Fibroblast of lung (primary cell): Measurements from ENCODE around the gene MTHFD2L.

Experiments used
- EZH2 ChIP-seq: IDR thresholded peaks from 2 replicates; pipeline ENCODE4 v1.5.1; 2012; ENCODE audit warnings: low read length, control low read depth, mild to moderate bottlenecking; ENCODE audit errors: missing control alignments
- TF ChIP-seq, protein P1 (sequence below), 2 donors: IDR thresholded peaks in 1 of 2; conservative IDR thresholded peaks in 1 of 2; 1 replicate in 1 of 2; 2 replicates in 1 of 2; pipeline ENCODE4 v1.5.1; 2011 to 2012; ENCODE audit warnings: low read length in 2 of 2, control low read depth in 1 of 2, inconsistent platforms in 1 of 2, low read depth in 1 of 2, mild to moderate bottlenecking in 1 of 2

DNA sequence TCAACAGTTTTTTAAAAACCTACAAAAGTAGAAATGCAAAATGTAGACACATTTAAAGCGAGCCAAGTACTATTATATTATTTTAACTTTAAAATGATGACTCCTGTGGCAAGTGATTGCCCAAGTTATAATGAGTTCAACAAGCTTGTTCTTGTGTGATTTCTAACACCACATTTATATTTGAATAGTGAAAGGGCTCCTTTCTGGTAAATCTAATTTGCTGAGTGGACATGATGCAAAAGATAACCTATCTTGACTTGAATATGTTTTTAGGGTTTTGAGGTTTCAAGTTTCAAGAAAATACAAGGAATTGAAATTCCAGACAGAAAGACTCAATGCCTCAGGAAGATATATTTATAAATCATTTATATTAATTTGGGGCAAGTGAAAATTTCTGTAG is 149.3 kb downstream of the MTHFD2L start:
- TF ChIP-seq, protein P1, sequence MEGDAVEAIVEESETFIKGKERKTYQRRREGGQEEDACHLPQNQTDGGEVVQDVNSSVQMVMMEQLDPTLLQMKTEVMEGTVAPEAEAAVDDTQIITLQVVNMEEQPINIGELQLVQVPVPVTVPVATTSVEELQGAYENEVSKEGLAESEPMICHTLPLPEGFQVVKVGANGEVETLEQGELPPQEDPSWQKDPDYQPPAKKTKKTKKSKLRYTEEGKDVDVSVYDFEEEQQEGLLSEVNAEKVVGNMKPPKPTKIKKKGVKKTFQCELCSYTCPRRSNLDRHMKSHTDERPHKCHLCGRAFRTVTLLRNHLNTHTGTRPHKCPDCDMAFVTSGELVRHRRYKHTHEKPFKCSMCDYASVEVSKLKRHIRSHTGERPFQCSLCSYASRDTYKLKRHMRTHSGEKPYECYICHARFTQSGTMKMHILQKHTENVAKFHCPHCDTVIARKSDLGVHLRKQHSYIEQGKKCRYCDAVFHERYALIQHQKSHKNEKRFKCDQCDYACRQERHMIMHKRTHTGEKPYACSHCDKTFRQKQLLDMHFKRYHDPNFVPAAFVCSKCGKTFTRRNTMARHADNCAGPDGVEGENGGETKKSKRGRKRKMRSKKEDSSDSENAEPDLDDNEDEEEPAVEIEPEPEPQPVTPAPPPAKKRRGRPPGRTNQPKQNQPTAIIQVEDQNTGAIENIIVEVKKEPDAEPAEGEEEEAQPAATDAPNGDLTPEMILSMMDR (conservative IDR thresholded peaks at IDR 0.05 in 1 of 2, IDR thresholded peaks at IDR 0.05 in 1 of 2; ENCODE audit: low read depth in 1 of 2, low read length in 2 of 2) = no peak
- no peak for TF ChIP-seq EZH2
